HepG2 (cell line): ENCODE measurements around the gene TPD52L2.

ENCODE experiments used
- CTCF ChIP-seq: sonication (generic); formaldehyde crosslinking; IDR thresholded peaks from 2 replicates; pipeline ENCODE4 v1.5.0; 2020; ENCODE audit warnings: mild to moderate bottlenecking, missing genetic modification reagents, moderate library complexity
- GABPA ChIP-seq, 2 experiments: IDR thresholded peaks; 2 replicates each; pipeline ENCODE4 v1.6.1; 2011 to 2016; ENCODE audit warnings: low read depth in 2 of 2, low read length in 1 of 2, missing biosample characterization in 1 of 2, missing genetic modification characterization in 1 of 2
- GATAD1 ChIP-seq: IDR thresholded peaks from 2 replicates; pipeline ENCODE4 v1.6.1; 2016; ENCODE audit warnings: missing genetic modification reagents, missing compliant biosample characterization
- GZF1 ChIP-seq: sonication (generic); formaldehyde crosslinking; IDR thresholded peaks from 2 replicates; pipeline ENCODE4 v1.5.1; 2020; ENCODE audit warnings: mild to moderate bottlenecking, missing genetic modification reagents
- HDAC6 ChIP-seq: fragments of 200-600 bp; sonication (generic); IDR thresholded peaks from 2 replicates; pipeline ENCODE4 v1.7.0; 2017; ENCODE audit warnings: mild to moderate bottlenecking, antibody characterized with exemption, low read length, low read depth
- RAD21 ChIP-seq: fragments of 450-650 bp; formaldehyde crosslinking; IDR thresholded peaks from 2 replicates; pipeline ENCODE4 v1.5.0; 2020; ENCODE audit warnings: mild to moderate bottlenecking
- RARG ChIP-seq: sonication (generic); formaldehyde crosslinking; IDR thresholded peaks from 2 replicates; pipeline ENCODE4 v1.4.0; 2020; ENCODE audit warnings: low read depth, mild to moderate bottlenecking, missing genetic modification reagents
- SIN3A ChIP-seq: IDR thresholded peaks from 2 replicates; pipeline ENCODE4 v1.6.1; 2011; ENCODE audit warnings: low read depth, mild to moderate bottlenecking, control low read depth, low read length, borderline replicate concordance
- TCF7L2 ChIP-seq: IDR thresholded peaks from 2 replicates; pipeline ENCODE4 v1.6.1; 2011; ENCODE audit warnings: mild to moderate bottlenecking, low read depth, low read length, moderate library complexity
- UBTF ChIP-seq: sonication (generic); formaldehyde crosslinking; IDR thresholded peaks from 2 replicates; pipeline ENCODE4 v1.4.0; 2020; ENCODE audit warnings: mild to moderate bottlenecking, missing genetic modification reagents
- YY1 ChIP-seq: IDR thresholded peaks from 2 replicates; pipeline ENCODE4 v1.6.1; 2011; ENCODE audit warnings: low read length, low read depth, moderate library complexity, mild to moderate bottlenecking; ENCODE audit not compliant: insufficient read depth, insufficient replicate concordance
- ZNF674 ChIP-seq: sonication (generic); formaldehyde crosslinking; IDR thresholded peaks from 2 replicates; pipeline ENCODE4 v1.5.0; 2020; ENCODE audit warnings: low read depth, mild to moderate bottlenecking, missing genetic modification reagents
- TF ChIP-seq, protein P1 (sequence below): sonication (generic); formaldehyde crosslinking; IDR thresholded peaks from 2 replicates; pipeline ENCODE4 v1.4.0; 2020; ENCODE audit warnings: mild to moderate bottlenecking, missing genetic modification reagents
- TF ChIP-seq, protein P2 (sequence below): IDR thresholded peaks from 2 replicates; pipeline ENCODE4 v1.6.1; 2012; ENCODE audit warnings: inconsistent platforms

GRCh38 chr20:63900413-63900812 is 35.3 kb downstream of the TPD52L2 start:
- TF ChIP-seq, protein P1, sequence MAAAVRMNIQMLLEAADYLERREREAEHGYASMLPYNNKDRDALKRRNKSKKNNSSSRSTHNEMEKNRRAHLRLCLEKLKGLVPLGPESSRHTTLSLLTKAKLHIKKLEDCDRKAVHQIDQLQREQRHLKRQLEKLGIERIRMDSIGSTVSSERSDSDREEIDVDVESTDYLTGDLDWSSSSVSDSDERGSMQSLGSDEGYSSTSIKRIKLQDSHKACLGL: no peak
- TF ChIP-seq UBTF (CRISPR knock-in tag) (no peak), SIN3A (no peak), CTCF (CRISPR knock-in tag) (no peak), GZF1 (CRISPR knock-in tag) (no peak), HDAC6 (no peak), ZNF674 (CRISPR knock-in tag) (no peak), YY1 (no peak), TCF7L2 (no peak), GATAD1 (CRISPR knock-in tag) (no peak), GABPA (IDR thresholded peaks at IDR 0.05; ENCODE audit: low read depth, low read length) (no peak), GABPA (CRISPR knock-in tag; IDR thresholded peaks at IDR 0.05; ENCODE audit: low read depth) (no peak), RAD21 (no peak), RARG (CRISPR knock-in tag) (no peak)
- TF ChIP-seq, protein P2, sequence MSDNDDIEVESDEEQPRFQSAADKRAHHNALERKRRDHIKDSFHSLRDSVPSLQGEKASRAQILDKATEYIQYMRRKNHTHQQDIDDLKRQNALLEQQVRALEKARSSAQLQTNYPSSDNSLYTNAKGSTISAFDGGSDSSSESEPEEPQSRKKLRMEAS: no peak
